ENCODE results near the gene ZKSCAN5. TPM values are rescaled to one million over a fixed set of nuclear protein-coding genes. Genes with fewer than 3 reads are reported as not detected.
A peak's percentile ranks its signal among the peaks of the same experiment; 100 is the strongest.
"Not testable (repeated sequence)": the region's sequence is repeated elsewhere in the genome, so short reads cannot be mapped to it uniquely, and the experiment has no call there.

ZKSCAN5 gene
- total RNA-seq, 1 experiment from 2014 or later: 11.9 TPM

GRCh38 chr7:99549545-99549944, 45.1 kb downstream of the ZKSCAN5 start:
- not testable (repeated sequence) for H3K27ac ChIP-seq (ENCODE audit: low read length); DNase-seq; H3K9ac ChIP-seq (ENCODE audit: low read length); H3K4me2 ChIP-seq (ENCODE audit: low read depth, low read length, poor library complexity, severe bottlenecking); H3K9me3 ChIP-seq (ENCODE audit: low read length); H4K20me1 ChIP-seq (ENCODE audit: insufficient read depth, low read depth, low read length); H2AFZ ChIP-seq (ENCODE audit: low read length); H3K4me3 ChIP-seq (ENCODE audit: low read length); H3K9me2 ChIP-seq (replicated peaks; ENCODE audit: insufficient read depth, low read length); H3K27me3 ChIP-seq (ENCODE audit: low read length)
- Histone ChIP-seq H3K36me3 (ENCODE audit: insufficient read depth, low read length) (peaks cover 24% of the 10 kb centered on the region), H3K79me2 (ENCODE audit: low read length) (peaks cover 18% of the 10 kb centered on the region), H3K4me1 (ENCODE audit: low read length) (peaks cover 19% of the 10 kb centered on the region)

- H3K79me2 ChIP-seq (ENCODE audit: low read length): peaks cover 23% of the 10 kb centered on the region
- peaks cover 31% of the 10 kb centered on the region for H3K36me3 ChIP-seq (ENCODE audit: insufficient read depth, low read length)
- peaks cover 20% of the 10 kb centered on the region for H3K4me1 ChIP-seq (ENCODE audit: low read length)
- peak overlapping the region; percentile 90 for H3K9ac ChIP-seq (ENCODE audit: low read length)
- H3K4me2 ChIP-seq (ENCODE audit: low read depth, low read length, poor library complexity, severe bottlenecking): peak overlapping the region; percentile 86
- H3K9me2 ChIP-seq (replicated peaks; ENCODE audit: insufficient read depth, low read length): no peaks in the 10 kb centered on the region
- H3K27me3 ChIP-seq (ENCODE audit: low read length): no peaks in the 10 kb centered on the region
- DNase-seq: no peak
- no peaks in the 10 kb centered on the region for H4K20me1 ChIP-seq (ENCODE audit: insufficient read depth, low read depth, low read length)
- no peak overlapping the region for H3K27ac ChIP-seq (ENCODE audit: low read length)
- peaks cover 9% of the 10 kb centered on the region for H3K9me3 ChIP-seq (ENCODE audit: low read length)
- no peak overlapping the region for H2AFZ ChIP-seq (ENCODE audit: low read length)
- H3K4me3 ChIP-seq (ENCODE audit: low read length): peak overlapping the region; percentile 87
Observed at GRCh38 chr7:99551334-99551733, 46.9 kb downstream of the ZKSCAN5 start.

- peak within 1 kb of the TSS; percentile 36 for H3K27ac ChIP-seq (ENCODE audit: low read length)
- peak within 1 kb of the TSS; percentile 86 for H3K4me2 ChIP-seq (ENCODE audit: low read depth, low read length, poor library complexity, severe bottlenecking)
- H3K36me3 ChIP-seq (ENCODE audit: insufficient read depth, low read length): peaks cover 36% of the 10 kb centered on the region
- DNase-seq: peak; percentile 95
- H3K4me3 ChIP-seq (ENCODE audit: low read length): peak within 1 kb of the TSS; percentile 87
- H4K20me1 ChIP-seq (ENCODE audit: insufficient read depth, low read depth, low read length): no peaks in the 10 kb centered on the region
- H3K9ac ChIP-seq (ENCODE audit: low read length): peak within 1 kb of the TSS; percentile 90
- no peaks in the 10 kb centered on the region for H3K9me2 ChIP-seq (replicated peaks; ENCODE audit: insufficient read depth, low read length)
- no peaks in the 10 kb centered on the region for H3K27me3 ChIP-seq (ENCODE audit: low read length)
- H3K9me3 ChIP-seq (ENCODE audit: low read length): peaks cover 9% of the 10 kb centered on the region
- H2AFZ ChIP-seq (ENCODE audit: low read length): peak within 1 kb of the TSS; percentile 75
- H3K4me1 ChIP-seq (ENCODE audit: low read length): peaks cover 26% of the 10 kb centered on the region
- H3K79me2 ChIP-seq (ENCODE audit: low read length): peaks cover 29% of the 10 kb centered on the region
Observed at GRCh38 chr7:99551767-99552463, 47.5 kb downstream of the ZKSCAN5 start, which contains the start of gene FAM200A. FAM200A (minus strand) TSS chr7:99552114; CDS start chr7:99548407, 3,707 bp downstream.

GRCh38 chr7:99553039-99553438, 48.6 kb downstream of the ZKSCAN5 start:
- Histone ChIP-seq H3K36me3 (ENCODE audit: insufficient read depth, low read length) (peaks cover 30% of the 10 kb centered on the region), H3K4me3 (ENCODE audit: low read length) (no peak overlapping the region), H3K9ac (ENCODE audit: low read length) (no peak overlapping the region), H3K27ac (ENCODE audit: low read length) (no peak overlapping the region), H2AFZ (ENCODE audit: low read length) (no peak overlapping the region), H4K20me1 (ENCODE audit: insufficient read depth, low read depth, low read length) (no peaks in the 10 kb centered on the region), H3K27me3 (ENCODE audit: low read length) (no peaks in the 10 kb centered on the region), H3K9me3 (ENCODE audit: low read length) (no peaks in the 10 kb centered on the region; the same call in 1 of the 2 replicates), H3K4me1 (ENCODE audit: low read length) (peaks cover 32% of the 10 kb centered on the region), H3K79me2 (ENCODE audit: low read length) (peaks cover 40% of the 10 kb centered on the region), H3K4me2 (ENCODE audit: low read depth, low read length, poor library complexity, severe bottlenecking) (no peak overlapping the region), H3K9me2 (replicated peaks; ENCODE audit: insufficient read depth, low read length) (no peaks in the 10 kb centered on the region)
- DNase-seq: no peak

GRCh38 chr7:99554939-99555338, 50.5 kb downstream of the ZKSCAN5 start:
- Histone ChIP-seq H3K4me2 (ENCODE audit: low read depth, low read length, poor library complexity, severe bottlenecking) (no peak overlapping the region), H3K9ac (ENCODE audit: low read length) (no peak overlapping the region), H3K36me3 (ENCODE audit: insufficient read depth, low read length) (peaks cover 25% of the 10 kb centered on the region), H3K79me2 (ENCODE audit: low read length) (peaks cover 58% of the 10 kb centered on the region), H2AFZ (ENCODE audit: low read length) (no peak overlapping the region), H3K4me3 (ENCODE audit: low read length) (no peak overlapping the region), H4K20me1 (ENCODE audit: insufficient read depth, low read depth, low read length) (no peaks in the 10 kb centered on the region; the same call in 1 of the 2 replicates), H3K27ac (ENCODE audit: low read length) (no peak overlapping the region), H3K9me3 (ENCODE audit: low read length) (no peaks in the 10 kb centered on the region; the same call in 1 of the 2 replicates), H3K4me1 (ENCODE audit: low read length) (peaks cover 38% of the 10 kb centered on the region), H3K9me2 (replicated peaks; ENCODE audit: insufficient read depth, low read length) (no peaks in the 10 kb centered on the region), H3K27me3 (ENCODE audit: low read length) (no peaks in the 10 kb centered on the region)
- no peak for DNase-seq

- no peak for DNase-seq
- H3K4me2 ChIP-seq (ENCODE audit: low read depth, low read length, poor library complexity, severe bottlenecking): peak overlapping the region; percentile 76
- H4K20me1 ChIP-seq (ENCODE audit: insufficient read depth, low read depth, low read length): no peaks in the 10 kb centered on the region; the same call in 1 of the 2 replicates
- H3K4me3 ChIP-seq (ENCODE audit: low read length): peak overlapping the region; percentile 89
- H3K27ac ChIP-seq (ENCODE audit: low read length): peak overlapping the region; percentile 90
- H2AFZ ChIP-seq (ENCODE audit: low read length): no peak overlapping the region
- H3K9ac ChIP-seq (ENCODE audit: low read length): peak overlapping the region; percentile 100
- H3K79me2 ChIP-seq (ENCODE audit: low read length): peaks cover 61% of the 10 kb centered on the region
- H3K9me3 ChIP-seq (ENCODE audit: low read length): no peaks in the 10 kb centered on the region
- H3K4me1 ChIP-seq (ENCODE audit: low read length): peaks cover 34% of the 10 kb centered on the region
- H3K9me2 ChIP-seq (replicated peaks; ENCODE audit: insufficient read depth, low read length): no peaks in the 10 kb centered on the region
- no peaks in the 10 kb centered on the region for H3K27me3 ChIP-seq (ENCODE audit: low read length)
- H3K36me3 ChIP-seq (ENCODE audit: insufficient read depth, low read length): peaks cover 44% of the 10 kb centered on the region
Observed at GRCh38 chr7:99557196-99557607, 52.7 kb downstream of the ZKSCAN5 start.

GRCh38 chr7:99557940-99558305, 53.5 kb downstream of the ZKSCAN5 start:
- H3K9me3 ChIP-seq (ENCODE audit: low read length): no peaks in the 10 kb centered on the region
- H3K36me3 ChIP-seq (ENCODE audit: insufficient read depth, low read length): peaks cover 51% of the 10 kb centered on the region
- H3K4me2 ChIP-seq (ENCODE audit: low read depth, low read length, poor library complexity, severe bottlenecking): peak overlapping the region; percentile 76
- peaks cover 68% of the 10 kb centered on the region for H3K79me2 ChIP-seq (ENCODE audit: low read length)
- H3K27ac ChIP-seq (ENCODE audit: low read length): peak overlapping the region; percentile 90
- no peaks in the 10 kb centered on the region for H3K9me2 ChIP-seq (replicated peaks; ENCODE audit: insufficient read depth, low read length)
- no peaks in the 10 kb centered on the region; the same call in 1 of the 2 replicates for H4K20me1 ChIP-seq (ENCODE audit: insufficient read depth, low read depth, low read length)
- no peaks in the 10 kb centered on the region for H3K27me3 ChIP-seq (ENCODE audit: low read length)
- no peak for DNase-seq
- H3K9ac ChIP-seq (ENCODE audit: low read length): peak overlapping the region; percentile 100
- H2AFZ ChIP-seq (ENCODE audit: low read length): peak overlapping the region; percentile 49; the same call in 1 of the 2 replicates
- peaks cover 29% of the 10 kb centered on the region for H3K4me1 ChIP-seq (ENCODE audit: low read length)
- H3K4me3 ChIP-seq (ENCODE audit: low read length): peak overlapping the region; percentile 89

GRCh38 chr7:99558306-99559174, 54.1 kb downstream of the ZKSCAN5 start, which contains the start of gene ZNF655:
ZNF655 (plus strand) TSS chr7:99558642; CDS start chr7:99560560, 1,918 bp downstream.
- H4K20me1 ChIP-seq (ENCODE audit: insufficient read depth, low read depth, low read length): no peaks in the 10 kb centered on the region; the same call in 1 of the 2 replicates
- peak; percentile 97 for DNase-seq
- H3K79me2 ChIP-seq (ENCODE audit: low read length): peaks cover 68% of the 10 kb centered on the region
- peak within 1 kb of the TSS; percentile 100 for H3K9ac ChIP-seq (ENCODE audit: low read length)
- no peaks in the 10 kb centered on the region for H3K27me3 ChIP-seq (ENCODE audit: low read length)
- no peaks in the 10 kb centered on the region for H3K9me2 ChIP-seq (replicated peaks; ENCODE audit: insufficient read depth, low read length)
- peaks cover 25% of the 10 kb centered on the region for H3K4me1 ChIP-seq (ENCODE audit: low read length)
- peak within 1 kb of the TSS; percentile 76 for H3K4me2 ChIP-seq (ENCODE audit: low read depth, low read length, poor library complexity, severe bottlenecking)
- peaks cover 48% of the 10 kb centered on the region for H3K36me3 ChIP-seq (ENCODE audit: insufficient read depth, low read length)
- peak within 1 kb of the TSS; percentile 89 for H3K4me3 ChIP-seq (ENCODE audit: low read length)
- peak within 1 kb of the TSS; percentile 52; the same call in 1 of the 2 replicates for H2AFZ ChIP-seq (ENCODE audit: low read length)
- peak within 1 kb of the TSS; percentile 90 for H3K27ac ChIP-seq (ENCODE audit: low read length)
- no peaks in the 10 kb centered on the region for H3K9me3 ChIP-seq (ENCODE audit: low read length)
